Muscle layer of colon (tissue), 2 donors: ENCODE data around the gene TRIM63.

Experiments used
- H3K27ac ChIP-seq: one replicate; pipeline ENCODE4 v1.7.0; 2013; ENCODE audit warnings: low read depth, mild to moderate bottlenecking, low read length, moderate library complexity
- H3K27me3 ChIP-seq, 2 donors: one replicate each; pipeline ENCODE4 v1.7.0; 2013; ENCODE audit warnings: low read length in 2 of 2, mild to moderate bottlenecking in 2 of 2; ENCODE audit not compliant: insufficient read depth in 2 of 2, control insufficient read depth in 1 of 2
- H3K36me3 ChIP-seq: one replicate; pipeline ENCODE4 v1.7.0; 2013; ENCODE audit warnings: mild to moderate bottlenecking, low read length; ENCODE audit not compliant: insufficient read depth
- H3K4me1 ChIP-seq: one replicate; pipeline ENCODE4 v1.7.0; 2013; ENCODE audit warnings: mild to moderate bottlenecking, low read length; ENCODE audit not compliant: insufficient read depth
- H3K4me3 ChIP-seq, 2 donors: one replicate each; pipeline ENCODE4 v1.7.0; 2013; ENCODE audit warnings: low read length in 2 of 2, low read depth in 1 of 2, mild to moderate bottlenecking in 1 of 2, moderate library complexity in 1 of 2
- H3K9ac ChIP-seq: one replicate; pipeline ENCODE4 v1.7.0; 2013; ENCODE audit warnings: low read length
- H3K9me3 ChIP-seq: one replicate; pipeline ENCODE4 v1.7.0; 2013; ENCODE audit warnings: mild to moderate bottlenecking, low read length
- donor health status: abdominal sarcoma.
- donor health status: Adenocarcinoma of cecum.

The TRIM63 gene

DNA sequence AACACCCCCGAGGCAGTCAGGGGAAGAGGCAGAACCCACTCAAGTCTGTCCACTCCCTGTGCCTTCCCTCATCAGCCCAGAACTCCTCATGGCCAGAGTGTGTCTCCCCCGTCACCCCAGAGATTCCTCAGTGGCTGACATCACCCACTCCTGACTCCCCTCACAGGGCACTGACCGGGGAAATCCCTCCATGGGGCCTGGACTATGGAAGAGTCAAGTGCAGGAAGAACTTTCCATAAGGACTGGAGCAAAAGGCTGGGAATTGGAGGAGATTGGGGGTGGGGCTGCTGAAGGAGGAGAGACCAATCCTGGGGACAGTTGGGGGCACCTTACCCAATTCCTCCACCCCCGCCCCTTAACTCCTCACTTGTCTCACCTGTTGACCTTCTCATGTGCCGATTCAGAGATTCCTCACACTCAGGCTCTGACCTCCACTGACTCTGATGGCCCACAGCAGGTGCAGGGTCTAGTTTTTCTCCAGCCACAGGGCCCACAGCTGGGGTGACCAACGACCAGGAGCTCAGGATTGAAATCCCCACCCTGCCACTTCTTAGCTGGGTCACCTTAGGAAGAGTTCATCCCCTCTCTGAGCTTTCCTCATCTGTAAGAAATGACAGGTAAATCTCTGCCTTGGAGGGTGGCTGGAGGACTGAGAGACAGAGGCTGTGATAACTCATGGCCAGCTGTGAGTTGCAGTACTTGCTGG, 46.3 kb downstream of the TRIM63 start:
- Histone ChIP-seq H3K36me3 (no peaks in the 10 kb centered on the region), H3K4me1 (peaks cover 7% of the 10 kb centered on the region), H3K4me3 (no peak overlapping the region)

GRCh38 chr1:26020330-26020768, 47.1 kb downstream of the TRIM63 start:
- H3K4me3 ChIP-seq: no peak overlapping the region
- no peak overlapping the region for H3K9ac ChIP-seq
- no peaks in the 10 kb centered on the region for H3K36me3 ChIP-seq
- no peak overlapping the region for H3K27ac ChIP-seq
- no peaks in the 10 kb centered on the region for H3K9me3 ChIP-seq
- peaks cover 7% of the 10 kb centered on the region for H3K4me1 ChIP-seq
- H3K27me3 ChIP-seq: no peaks in the 10 kb centered on the region

More for the DNA sequence above, 46.3 kb downstream of the TRIM63 start:
- no peak overlapping the region for H3K27ac ChIP-seq
- H3K9me3 ChIP-seq: no peaks in the 10 kb centered on the region
- no peak overlapping the region for H3K9ac ChIP-seq
- no peaks in the 10 kb centered on the region for H3K27me3 ChIP-seq

GRCh38 chr1:26019641-26020315, 47.7 kb downstream of the TRIM63 start:
- Histone ChIP-seq H3K27ac (no peak overlapping the region), H3K9me3 (no peaks in the 10 kb centered on the region), H3K27me3 (no peaks in the 10 kb centered on the region), H3K4me1 (peaks cover 7% of the 10 kb centered on the region), H3K9ac (no peak overlapping the region), H3K36me3 (no peaks in the 10 kb centered on the region), H3K4me3 (no peak overlapping the region)

DNA sequence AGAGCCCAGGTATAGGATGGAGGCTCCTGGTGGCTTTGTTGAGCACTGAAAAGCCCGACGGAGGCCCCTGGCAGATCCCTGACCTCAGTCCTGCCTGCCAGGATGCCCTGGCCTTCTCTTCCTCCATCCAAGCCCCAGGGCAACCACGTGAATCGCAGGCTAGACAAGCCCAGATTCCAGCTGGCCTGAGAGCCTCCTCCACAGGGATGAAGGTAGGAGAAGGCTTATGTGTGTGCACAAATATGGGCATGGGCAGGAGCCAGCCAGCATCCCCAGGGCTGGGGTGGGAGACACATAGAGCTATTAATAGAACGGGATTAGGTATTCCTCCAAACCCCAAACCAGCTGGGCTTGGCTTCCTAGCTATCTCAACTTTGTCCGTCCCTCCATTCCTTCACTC, 49.8 kb downstream of the TRIM63 start:
- Histone ChIP-seq H3K9ac (no peak overlapping the region), H3K27ac (no peak overlapping the region)

DNA sequence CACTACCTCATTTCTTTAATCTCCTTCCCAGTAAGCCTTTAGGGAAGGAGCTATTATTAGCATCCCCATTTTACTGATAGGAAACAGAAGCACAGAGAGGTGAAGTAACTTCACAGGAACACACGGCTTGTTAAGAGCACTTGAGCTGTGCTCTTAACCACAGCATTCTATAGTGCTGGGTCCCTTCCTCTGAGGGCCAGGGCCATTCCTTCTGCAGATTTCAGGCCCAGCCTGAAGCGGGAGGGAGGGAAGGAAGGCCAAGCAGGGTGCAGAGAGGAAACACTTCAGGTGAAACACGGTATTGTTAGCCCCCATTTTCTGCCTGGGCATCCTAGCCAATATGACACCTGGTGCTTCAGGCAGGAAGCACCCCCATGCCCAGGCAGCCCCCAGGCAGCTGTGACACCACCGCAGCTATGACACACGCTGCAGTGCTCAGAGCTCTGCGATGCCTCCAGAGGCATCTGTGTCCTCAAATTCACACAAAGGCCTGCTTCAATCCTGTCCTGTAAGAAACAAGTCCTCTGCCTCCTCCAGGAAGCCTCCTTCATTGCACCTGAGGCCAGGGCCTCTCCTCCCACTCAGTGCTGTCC, 50.4 kb downstream of the TRIM63 start:
- no peak overlapping the region for H3K4me3 ChIP-seq
- H3K4me1 ChIP-seq: peaks cover 7% of the 10 kb centered on the region
- H3K27me3 ChIP-seq: no peaks in the 10 kb centered on the region
- no peaks in the 10 kb centered on the region for H3K36me3 ChIP-seq
- H3K9me3 ChIP-seq: no peaks in the 10 kb centered on the region
- H3K9ac ChIP-seq: no peak overlapping the region
- no peak overlapping the region for H3K27ac ChIP-seq

More for the DNA sequence above, 49.8 kb downstream of the TRIM63 start:
- H3K36me3 ChIP-seq: no peaks in the 10 kb centered on the region
- H3K4me3 ChIP-seq: no peak overlapping the region
- no peaks in the 10 kb centered on the region for H3K27me3 ChIP-seq
- no peaks in the 10 kb centered on the region for H3K9me3 ChIP-seq
- H3K4me1 ChIP-seq: peaks cover 7% of the 10 kb centered on the region

- no peak overlapping the region for H3K4me3 ChIP-seq
- H3K36me3 ChIP-seq: no peaks in the 10 kb centered on the region
- H3K4me1 ChIP-seq: peaks cover 2% of the 10 kb centered on the region
- H3K27me3 ChIP-seq: no peaks in the 10 kb centered on the region
- H3K27ac ChIP-seq: no peak overlapping the region
- H3K9ac ChIP-seq: no peak overlapping the region
- no peaks in the 10 kb centered on the region for H3K9me3 ChIP-seq
Measured at GRCh38 chr1:26016258-26016952, 51.0 kb downstream of the TRIM63 start.

GRCh38 chr1:26015358-26015757, 52.1 kb downstream of the TRIM63 start:
- no peaks in the 10 kb centered on the region for H3K9me3 ChIP-seq
- H3K27me3 ChIP-seq: no peaks in the 10 kb centered on the region
- H3K4me1 ChIP-seq: no peaks in the 10 kb centered on the region
- no peak overlapping the region for H3K4me3 ChIP-seq
- H3K36me3 ChIP-seq: no peaks in the 10 kb centered on the region
- no peak overlapping the region for H3K27ac ChIP-seq
- no peak overlapping the region for H3K9ac ChIP-seq

DNA sequence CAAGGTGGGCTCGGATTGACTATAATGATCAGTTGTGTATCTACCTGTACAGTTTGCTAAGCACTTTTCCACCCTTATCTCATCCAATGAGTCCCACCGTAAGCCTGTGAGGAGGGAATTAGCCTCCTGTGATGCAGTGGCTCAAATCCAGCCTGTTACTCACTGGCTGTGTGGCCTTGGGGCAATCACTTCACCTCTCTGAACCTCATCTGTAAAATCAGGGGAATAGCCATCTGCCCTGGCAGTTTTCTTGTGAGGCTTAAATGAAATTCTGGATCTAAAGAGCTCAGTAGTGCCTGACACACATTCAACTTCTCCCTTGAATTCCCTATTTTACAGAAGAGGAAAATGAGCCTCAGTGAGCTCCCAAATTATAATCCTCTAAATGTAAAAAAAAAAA, 53.3 kb downstream of the TRIM63 start:
- Histone ChIP-seq H3K36me3 (no peaks in the 10 kb centered on the region), H3K9me3 (no peaks in the 10 kb centered on the region), H3K4me1 (no peaks in the 10 kb centered on the region), H3K9ac (no peak overlapping the region), H3K27ac (no peak overlapping the region), H3K4me3 (no peak overlapping the region), H3K27me3 (no peaks in the 10 kb centered on the region)

GRCh38 chr1:26012864-26013263, 54.6 kb downstream of the TRIM63 start:
- no peak overlapping the region for H3K9ac ChIP-seq
- no peaks in the 10 kb centered on the region for H3K4me1 ChIP-seq
- H3K36me3 ChIP-seq: no peaks in the 10 kb centered on the region
- no peaks in the 10 kb centered on the region for H3K27me3 ChIP-seq
- H3K27ac ChIP-seq: no peak overlapping the region
- H3K9me3 ChIP-seq: no peaks in the 10 kb centered on the region
- H3K4me3 ChIP-seq: no peak overlapping the region

GRCh38 chr1:26010825-26011224, 56.6 kb downstream of the TRIM63 start:
- no peaks in the 10 kb centered on the region for H3K27me3 ChIP-seq
- H3K27ac ChIP-seq: no peak overlapping the region
- no peak overlapping the region for H3K4me3 ChIP-seq
- H3K36me3 ChIP-seq: no peaks in the 10 kb centered on the region
- no peaks in the 10 kb centered on the region for H3K4me1 ChIP-seq
- no peaks in the 10 kb centered on the region for H3K9me3 ChIP-seq
- no peak overlapping the region for H3K9ac ChIP-seq

DNA sequence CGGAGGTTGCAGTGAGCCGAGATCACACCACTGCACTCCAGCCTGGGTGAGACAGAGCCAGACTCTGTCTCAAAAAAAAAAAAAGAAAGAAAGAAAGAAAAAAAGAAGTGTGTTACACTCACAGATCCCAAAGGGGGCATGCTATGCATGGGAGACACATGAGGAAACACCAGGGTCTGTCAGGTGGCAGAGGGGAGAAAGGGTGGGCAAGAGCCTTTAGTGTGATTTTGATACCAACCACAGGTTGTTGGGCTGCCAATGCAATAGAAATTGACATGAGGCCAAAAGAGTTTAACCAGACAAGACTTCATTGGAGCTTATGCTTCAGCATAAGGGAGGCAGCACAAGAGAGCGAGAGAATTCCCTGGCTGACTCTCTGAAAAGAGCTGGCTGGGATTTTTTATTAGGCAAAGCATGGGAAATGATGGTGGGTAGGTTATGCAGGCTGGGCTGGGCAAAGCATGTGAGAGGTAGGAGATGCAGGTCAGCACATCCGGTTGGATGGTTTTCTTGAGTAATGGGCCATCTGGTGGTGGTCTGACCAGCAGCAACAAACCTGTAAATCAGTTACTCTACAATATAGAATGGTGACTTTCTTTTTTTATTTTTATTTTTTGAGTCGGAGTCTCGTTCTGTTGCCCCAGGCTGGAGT, 57.5 kb downstream of the TRIM63 start:
- Histone ChIP-seq H3K9me3 (no peaks in the 10 kb centered on the region), H3K9ac (no peak overlapping the region), H3K27ac (no peak overlapping the region), H3K4me3 (no peak overlapping the region), H3K36me3 (no peaks in the 10 kb centered on the region), H3K27me3 (no peaks in the 10 kb centered on the region), H3K4me1 (no peaks in the 10 kb centered on the region)
